ENCODE data around the gene STRBP. TPM values are rescaled to one million over a fixed set of nuclear protein-coding genes. Genes with fewer than 3 reads are reported as not detected.

Gene STRBP
- total RNA-seq, 1 donor from 2014 or later: 65.9 TPM

GRCh38 chr9:123073441-123073840, 194.9 kb downstream of the STRBP start:
- TF ChIP-seq, protein P1, sequence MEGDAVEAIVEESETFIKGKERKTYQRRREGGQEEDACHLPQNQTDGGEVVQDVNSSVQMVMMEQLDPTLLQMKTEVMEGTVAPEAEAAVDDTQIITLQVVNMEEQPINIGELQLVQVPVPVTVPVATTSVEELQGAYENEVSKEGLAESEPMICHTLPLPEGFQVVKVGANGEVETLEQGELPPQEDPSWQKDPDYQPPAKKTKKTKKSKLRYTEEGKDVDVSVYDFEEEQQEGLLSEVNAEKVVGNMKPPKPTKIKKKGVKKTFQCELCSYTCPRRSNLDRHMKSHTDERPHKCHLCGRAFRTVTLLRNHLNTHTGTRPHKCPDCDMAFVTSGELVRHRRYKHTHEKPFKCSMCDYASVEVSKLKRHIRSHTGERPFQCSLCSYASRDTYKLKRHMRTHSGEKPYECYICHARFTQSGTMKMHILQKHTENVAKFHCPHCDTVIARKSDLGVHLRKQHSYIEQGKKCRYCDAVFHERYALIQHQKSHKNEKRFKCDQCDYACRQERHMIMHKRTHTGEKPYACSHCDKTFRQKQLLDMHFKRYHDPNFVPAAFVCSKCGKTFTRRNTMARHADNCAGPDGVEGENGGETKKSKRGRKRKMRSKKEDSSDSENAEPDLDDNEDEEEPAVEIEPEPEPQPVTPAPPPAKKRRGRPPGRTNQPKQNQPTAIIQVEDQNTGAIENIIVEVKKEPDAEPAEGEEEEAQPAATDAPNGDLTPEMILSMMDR (IDR thresholded peaks at IDR 0.05; ENCODE audit: unreplicated experiment): no peak
- Mint-ChIP-seq H3K9me3 (no peaks in the 10 kb centered on the region), H3K27me3 (ENCODE audit: low read depth) (no peaks in the 10 kb centered on the region), H3K4me1 (peaks cover 23% of the 10 kb centered on the region), H3K36me3 (peaks cover 21% of the 10 kb centered on the region), H3K27ac (peak overlapping the region; percentile 10), H3K4me3 (no peak overlapping the region)
- DNase-seq (ENCODE audit: low spot score in 2 of 2, unreplicated experiment in 2 of 2): no peak

GRCh38 chr9:123072407-123072995, 195.9 kb downstream of the STRBP start:
- H3K36me3 Mint-ChIP-seq: peaks cover 23% of the 10 kb centered on the region
- no peak for DNase-seq (ENCODE audit: low spot score in 2 of 2, unreplicated experiment in 2 of 2)
- no peaks in the 10 kb centered on the region for H3K27me3 Mint-ChIP-seq (ENCODE audit: low read depth)
- H3K4me3 Mint-ChIP-seq: no peak overlapping the region
- H3K9me3 Mint-ChIP-seq: no peaks in the 10 kb centered on the region
- peaks cover 24% of the 10 kb centered on the region for H3K4me1 Mint-ChIP-seq
- H3K27ac Mint-ChIP-seq: no peak overlapping the region
- TF ChIP-seq, protein P1 (IDR thresholded peaks at IDR 0.05; ENCODE audit: unreplicated experiment): no peak

Other genes starting within 250 kb of the STRBP start
- gene GPR21, start 234.9 kb downstream of the STRBP start, total RNA-seq: 2.9 to 3.8 TPM (median 3.7 TPM) in 3 replicates
- gene CRB2, start 87.6 kb upstream of the STRBP start, total RNA-seq: 35.1 to 43.0 TPM (median 41.0 TPM) in 3 replicates